Testis (tissue), 3 donors: ENCODE measurements around the gene PIM3. TPM values are rescaled to one million over a fixed set of nuclear protein-coding genes. Genes with fewer than 3 reads are reported as not detected.

Source experiments
- DNase-seq: peaks from one replicate; pipeline ENCODE4 v3.0.0-alpha.2; 2019
- H3K27ac ChIP-seq, 2 donors: fragments of 200-600 bp; sonication (generic); one replicate each; pipeline ENCODE4 v1.5.1; 2019
- H3K27me3 ChIP-seq: fragments of 200-600 bp; sonication (generic); one replicate; pipeline ENCODE4 v1.5.1; 2019
- H3K36me3 ChIP-seq: fragments of 200-600 bp; sonication (generic); one replicate; pipeline ENCODE4 v1.5.1; 2017; ENCODE audit warnings: low read depth; ENCODE audit errors: missing control alignments
- H3K4me1 ChIP-seq: fragments of 200-600 bp; sonication (generic); one replicate; pipeline ENCODE4 v1.5.1; 2019
- H3K4me3 ChIP-seq, 2 donors: fragments of 200-600 bp; sonication (generic); one replicate each; pipeline ENCODE4 v1.5.1; 2017 to 2019
- H3K9me3 ChIP-seq: fragments of 200-600 bp; sonication (generic); one replicate; pipeline ENCODE4 v1.5.1; 2017
- POLR2A ChIP-seq: fragments of 450-650 bp; IDR thresholded peaks from one replicate; pipeline ENCODE4 v1.6.1; 2017; ENCODE audit warnings: antibody characterized with exemption, mild to moderate bottlenecking, moderate library complexity
- WGBS, 2 donors: methylation state at CpG; one replicate each; pipeline ENCODE4 v1.1.5; 2018; 5-methylcytosine and 5-hydroxymethylcytosine counted together
- intact Hi-C: fragments of 100-400 bp; cut with DNase I; formaldehyde crosslinking; loops from one replicate; pipeline ENCODE4 v1.15.1; 2023; ENCODE audit warnings: low total_unique reads
- polyA plus RNA-seq: library from polyadenylated mRNA; stranded (reverse); fragments of 350-450 nt; fragmentation: Illumina TruSeq; extraction: RNeasy Lipid Tissue Mini Kit (QIAGEN cat#74804); gene quantifications from one replicate; pipeline ENCODE4 v1.2.3, GENCODE V29; 2014; ENCODE audit warnings: low read depth, low replicate concordance; ENCODE audit not compliant: insufficient read depth
- total RNA-seq, 2 donors: library from RNA; depleted of rRNA; stranded (reverse); fragments of >200 nt; gene quantifications; one replicate each; pipeline ENCODE4 v1.2.3, GENCODE V29; 2016
- TF ChIP-seq, protein P1 (sequence below), 3 experiments: fragments of 450-650 bp in 2 of 3; fragments of 200-600 bp in 1 of 3; sonication (generic) in 1 of 3; IDR thresholded peaks; one replicate each; pipeline ENCODE4 v1.5.1; 2016 to 2019; ENCODE audit warnings: antibody characterized with exemption in 3 of 3, mild to moderate bottlenecking in 2 of 3, moderate library complexity in 1 of 3

Gene PIM3
- total and polyA plus RNA-seq, 3 donors from 2014 or later = 50.8 to 89.9 (median 68.2) TPM

DNA sequence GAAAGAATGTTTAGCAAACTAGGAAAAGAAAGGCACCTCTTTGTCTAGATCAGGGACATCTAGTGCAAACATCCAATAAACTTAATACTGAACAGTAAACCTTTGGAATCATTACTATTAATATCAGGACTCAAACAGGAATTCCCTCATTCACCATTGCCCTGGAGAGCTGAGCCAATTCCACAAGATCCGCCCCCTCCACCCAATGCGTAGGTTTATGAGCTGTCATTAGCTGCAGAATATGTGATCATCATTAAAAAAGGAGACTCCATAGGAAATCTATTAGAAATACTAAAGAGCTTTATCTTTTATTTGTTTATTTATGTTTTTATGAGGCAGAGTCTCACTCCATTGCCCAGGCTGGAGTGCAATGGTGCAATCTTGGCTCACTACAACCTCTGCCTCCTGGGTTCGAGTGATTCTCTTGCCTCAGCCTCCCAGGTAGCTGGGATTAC, 46.5 kb downstream of the PIM3 start:
- no peaks in the 10 kb centered on the region for H3K4me1 ChIP-seq
- intact Hi-C loops = no loop called here
- H3K36me3 ChIP-seq = no peaks in the 10 kb centered on the region
- WGBS, 2 donors = 93 to 96% methylated on average over 3 of the region's 3 CpGs
- no peaks in the 10 kb centered on the region for H3K27me3 ChIP-seq
- no peak for DNase-seq
- TF ChIP-seq POLR2A = no peak
- TF ChIP-seq, protein P1, sequence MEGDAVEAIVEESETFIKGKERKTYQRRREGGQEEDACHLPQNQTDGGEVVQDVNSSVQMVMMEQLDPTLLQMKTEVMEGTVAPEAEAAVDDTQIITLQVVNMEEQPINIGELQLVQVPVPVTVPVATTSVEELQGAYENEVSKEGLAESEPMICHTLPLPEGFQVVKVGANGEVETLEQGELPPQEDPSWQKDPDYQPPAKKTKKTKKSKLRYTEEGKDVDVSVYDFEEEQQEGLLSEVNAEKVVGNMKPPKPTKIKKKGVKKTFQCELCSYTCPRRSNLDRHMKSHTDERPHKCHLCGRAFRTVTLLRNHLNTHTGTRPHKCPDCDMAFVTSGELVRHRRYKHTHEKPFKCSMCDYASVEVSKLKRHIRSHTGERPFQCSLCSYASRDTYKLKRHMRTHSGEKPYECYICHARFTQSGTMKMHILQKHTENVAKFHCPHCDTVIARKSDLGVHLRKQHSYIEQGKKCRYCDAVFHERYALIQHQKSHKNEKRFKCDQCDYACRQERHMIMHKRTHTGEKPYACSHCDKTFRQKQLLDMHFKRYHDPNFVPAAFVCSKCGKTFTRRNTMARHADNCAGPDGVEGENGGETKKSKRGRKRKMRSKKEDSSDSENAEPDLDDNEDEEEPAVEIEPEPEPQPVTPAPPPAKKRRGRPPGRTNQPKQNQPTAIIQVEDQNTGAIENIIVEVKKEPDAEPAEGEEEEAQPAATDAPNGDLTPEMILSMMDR (IDR thresholded peaks at IDR 0.05) = no peak
- no peak overlapping the region for H3K4me3 ChIP-seq
- no peaks in the 10 kb centered on the region for H3K9me3 ChIP-seq
- no peak overlapping the region for H3K27ac ChIP-seq

DNA sequence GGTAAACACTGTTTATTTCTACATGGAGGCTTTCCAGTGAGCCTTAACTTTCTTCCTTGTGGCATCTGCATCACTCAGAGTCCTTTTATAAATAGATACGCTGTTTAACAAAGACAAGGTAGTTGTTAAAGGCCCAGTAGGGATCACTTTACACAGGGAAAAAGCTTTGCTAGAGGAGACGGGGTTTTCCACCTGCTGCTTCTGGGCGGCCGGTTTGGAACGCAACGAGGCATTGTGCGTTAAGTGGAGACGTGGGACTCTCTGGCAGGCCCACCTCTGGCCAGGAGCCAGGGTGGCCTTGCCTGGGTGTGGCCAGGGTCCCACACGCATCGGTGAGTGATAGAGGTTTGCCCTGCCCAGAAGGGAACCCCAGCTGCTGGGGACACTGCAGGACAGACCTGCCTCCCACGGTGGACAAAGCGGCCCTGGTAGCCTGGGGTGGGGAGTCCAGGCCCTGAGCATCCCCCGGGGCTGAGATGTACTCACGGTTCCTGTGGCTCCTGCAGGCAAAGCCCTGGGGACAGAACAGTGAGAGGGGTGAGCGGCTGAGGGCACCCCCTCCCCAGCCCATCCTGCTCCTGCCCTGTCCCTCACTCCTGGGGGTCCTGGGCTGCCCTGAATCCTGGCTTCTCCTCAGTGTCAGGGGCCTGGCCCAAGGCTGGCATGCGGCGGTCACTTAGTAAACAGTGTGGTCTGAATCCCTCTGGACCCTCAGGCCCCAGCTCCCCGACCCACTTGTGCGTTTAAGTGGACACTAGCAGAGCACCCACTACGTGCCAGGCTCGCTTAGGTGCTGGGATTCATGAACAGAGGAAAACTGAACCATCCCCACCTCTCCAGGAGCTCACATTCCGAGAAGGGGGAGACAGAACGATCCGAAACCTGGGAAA, 47.8 kb downstream of the PIM3 start:
- no peaks in the 10 kb centered on the region for H3K36me3 ChIP-seq
- intact Hi-C loops = no loop called here

DNA sequence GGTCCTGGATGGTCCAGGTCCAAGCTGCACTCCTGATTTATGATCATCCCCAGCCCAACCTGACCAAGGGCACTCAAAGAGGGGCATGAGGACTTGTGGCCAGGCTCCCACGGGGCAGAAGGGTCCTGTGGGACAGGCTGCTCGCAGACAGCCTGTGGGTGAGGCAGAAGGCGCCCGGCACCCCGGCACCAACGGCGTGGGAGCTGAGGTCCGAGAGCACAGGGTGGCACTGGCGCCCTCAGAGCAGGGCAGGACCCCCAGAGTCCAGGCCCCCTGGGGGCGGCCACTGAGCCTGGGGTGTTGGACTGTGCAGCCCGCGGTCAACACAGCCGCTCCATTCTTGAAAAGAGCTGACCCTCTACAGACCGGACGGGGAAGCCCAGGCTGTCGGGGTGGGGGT, 48.7 kb downstream of the PIM3 start:
- Histone ChIP-seq H3K27ac (no peak overlapping the region), H3K4me1 (peaks cover 3% of the 10 kb centered on the region), H3K9me3 (no peaks in the 10 kb centered on the region), H3K4me3 (no peak overlapping the region), H3K27me3 (no peaks in the 10 kb centered on the region), H3K36me3 (no peaks in the 10 kb centered on the region)
- no peak for DNase-seq
- 74 to 90% methylated on average over 8 to 16 of the region's 16 CpGs for WGBS, 2 donors
- intact Hi-C loops = no loop called here
- TF ChIP-seq, protein P1 (IDR thresholded peaks at IDR 0.05) = no peak
- TF ChIP-seq POLR2A = no peak

More for the DNA sequence above, 47.8 kb downstream of the PIM3 start:
- TF ChIP-seq, protein P1 (IDR thresholded peaks at IDR 0.05) = no peak
- TF ChIP-seq POLR2A = no peak
- peaks cover 3% of the 10 kb centered on the region for H3K4me1 ChIP-seq
- no peaks in the 10 kb centered on the region for H3K9me3 ChIP-seq
- H3K27me3 ChIP-seq = no peaks in the 10 kb centered on the region
- no peak overlapping the region for H3K4me3 ChIP-seq
- WGBS, 2 donors = 83 to 84% methylated on average over 14 to 24 of the region's 24 CpGs
- no peak for DNase-seq
- H3K27ac ChIP-seq = no peak overlapping the region

DNA sequence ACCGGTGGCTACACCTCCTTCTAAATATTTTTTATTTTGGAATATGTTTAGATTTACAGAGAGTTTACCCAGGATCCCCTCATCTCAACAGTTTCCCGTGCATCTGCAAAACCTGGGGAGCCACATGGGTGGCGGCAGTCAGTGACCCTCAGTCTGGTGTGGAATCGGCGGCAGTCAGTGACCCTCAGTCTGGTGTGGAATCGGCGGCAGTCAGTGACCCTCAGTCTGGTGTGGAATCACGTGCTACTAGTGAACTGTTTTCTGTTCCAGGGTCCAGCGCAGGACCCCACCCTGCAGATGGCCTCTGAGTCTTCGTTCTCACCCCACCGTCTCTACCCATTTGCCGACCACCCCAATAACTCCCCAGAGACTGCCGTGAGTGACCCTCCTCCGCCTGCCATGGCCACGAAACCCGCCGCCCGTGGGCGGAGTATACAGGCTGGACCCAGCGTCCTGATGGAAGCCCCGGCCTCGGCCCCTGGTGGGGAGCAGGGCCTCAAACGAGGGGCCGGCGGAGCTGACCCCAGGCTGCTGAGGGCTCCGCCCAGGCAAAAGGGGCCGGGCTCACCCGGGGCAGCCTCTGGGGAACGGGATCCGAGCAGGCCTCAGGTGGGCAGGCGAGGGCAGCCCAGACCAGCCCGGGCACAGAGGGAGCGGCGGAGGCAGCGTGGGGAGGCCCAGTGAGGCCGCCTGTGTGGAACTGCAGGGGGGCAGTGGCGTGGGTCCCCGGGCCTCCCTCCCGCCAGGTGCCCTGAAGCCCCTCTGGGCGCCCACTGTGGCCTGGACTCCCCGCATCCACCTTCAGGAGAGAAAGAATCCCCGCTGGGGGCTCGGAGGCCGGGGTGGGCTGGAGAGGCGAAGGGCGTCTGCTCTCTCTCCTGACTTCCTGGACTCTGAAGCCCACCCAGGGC, 49.4 kb downstream of the PIM3 start:
- DNase-seq = no peak
- peak overlapping the region in 1 of 2 donors; percentile 31 for H3K4me3 ChIP-seq
- 43 to 63% methylated on average over 30 to 45 of the region's 46 CpGs for WGBS, 2 donors
- H3K27me3 ChIP-seq = no peaks in the 10 kb centered on the region
- peaks cover 9% of the 10 kb centered on the region for H3K4me1 ChIP-seq
- H3K36me3 ChIP-seq = no peaks in the 10 kb centered on the region
- H3K9me3 ChIP-seq = no peaks in the 10 kb centered on the region
- TF ChIP-seq, protein P1 (IDR thresholded peaks at IDR 0.05) = no peak
- TF ChIP-seq POLR2A = no peak
- intact Hi-C loops = no loop called here
- H3K27ac ChIP-seq = no peak overlapping the region
